ENCODE results near the gene DMD.

GRCh38 chrX:32118832-32119231 lies 1092.5 kb downstream of the DMD start:
- no peak for TF ChIP-seq CTCF (IDR thresholded peaks at IDR 0.05; ENCODE audit: control extremely low read depth in 1 of 3, insufficient read depth in 1 of 3, low read depth in 1 of 3, low read length in 3 of 3)
- no peak for TF ChIP-seq RFX5 (IDR thresholded peaks at IDR 0.05; ENCODE audit: borderline replicate concordance, low read depth, low read length)
- TF ChIP-seq MAX (IDR thresholded peaks at IDR 0.05): no peak
- TF ChIP-seq TAF1 (IDR thresholded peaks at IDR 0.05; ENCODE audit: low read depth, low read length): no peak
- no peak for TF ChIP-seq CHD7 (IDR thresholded peaks at IDR 0.05; ENCODE audit: insufficient replicate concordance, low read length)
- TF ChIP-seq EZH2 (IDR thresholded peaks at IDR 0.05; ENCODE audit: low read depth, low read length, severe bottlenecking): no peak
- TF ChIP-seq NRF1 (IDR thresholded peaks at IDR 0.05; ENCODE audit: low read depth, low read length): no peak
- TF ChIP-seq EP300 (IDR thresholded peaks at IDR 0.05; ENCODE audit: borderline replicate concordance in 1 of 2, low read depth in 2 of 2, low read length in 2 of 2): no peak
- no peak for TF ChIP-seq MAFK (IDR thresholded peaks at IDR 0.05; ENCODE audit: low read depth, low read length)
- no peak for TF ChIP-seq CBX8 (IDR thresholded peaks at IDR 0.05; ENCODE audit: borderline replicate concordance, low read depth, low read length)
- TF ChIP-seq POLR2A (IDR thresholded peaks at IDR 0.05; ENCODE audit: control extremely low read depth in 1 of 2, low read depth in 2 of 2, low read length in 2 of 2): no peak

Data from H1 (cell line).